ENCODE measurements around the gene SHROOM3.

The SHROOM3 gene

DNA sequence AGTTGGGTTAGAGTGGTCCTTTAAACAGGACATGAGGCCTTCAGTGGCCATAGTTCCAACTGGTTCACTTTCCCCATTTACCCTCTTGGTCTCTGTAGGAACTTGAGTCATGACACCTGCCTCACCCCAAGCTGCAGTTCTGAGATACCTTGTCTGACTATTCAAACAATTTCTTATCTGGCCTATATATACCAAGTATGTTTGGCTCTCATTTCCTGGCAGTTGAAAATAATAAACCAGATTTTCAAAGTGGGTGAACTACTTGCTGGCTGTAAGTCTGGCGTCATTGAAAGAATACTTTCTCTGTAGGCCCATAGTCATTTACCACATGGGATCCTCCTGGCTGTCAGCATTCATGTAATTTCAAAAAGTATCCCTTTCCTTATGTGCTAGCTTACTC, 228.8 kb downstream of the SHROOM3 start:
- no peak for DNase-seq (ENCODE audit: low spot score)

DNA sequence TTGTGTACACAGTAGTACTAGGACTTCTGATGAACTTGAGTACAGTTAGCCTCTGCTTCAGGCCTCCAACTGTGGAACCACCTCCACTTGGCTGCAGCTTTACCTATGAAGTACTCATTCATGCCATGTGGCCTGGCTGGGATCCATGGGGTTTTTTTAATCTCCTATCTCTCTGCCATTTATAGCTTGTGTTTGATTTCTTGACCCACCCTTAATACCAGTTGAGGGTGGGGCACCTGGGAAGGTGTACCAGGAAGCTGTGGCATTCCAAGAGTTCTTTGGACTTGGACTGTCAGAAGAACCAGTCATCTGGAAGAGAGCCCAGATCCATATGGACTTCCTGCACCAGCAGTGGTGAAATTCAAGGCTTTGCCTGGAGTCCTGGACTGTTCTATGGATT, 230.1 kb downstream of the SHROOM3 start:
- no peak for DNase-seq (ENCODE audit: low spot score)

DNA sequence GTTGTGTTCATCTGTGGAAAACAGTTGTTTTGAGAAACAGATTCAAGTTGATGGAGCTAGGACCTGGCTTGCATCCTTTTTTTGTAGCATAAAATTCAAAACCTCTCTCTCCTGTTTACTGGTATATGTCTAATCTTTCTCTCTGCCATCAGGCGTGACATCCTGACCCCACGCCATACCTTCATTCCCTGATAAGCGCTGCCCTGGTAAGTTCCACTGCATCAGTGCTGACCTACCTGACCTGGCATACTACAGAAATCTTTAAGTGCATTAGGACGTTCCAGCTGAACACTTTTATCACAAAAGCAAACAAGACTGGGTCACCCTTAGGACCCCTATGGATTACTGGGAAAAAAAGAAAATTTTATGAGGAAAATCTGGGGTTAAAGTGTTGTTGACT, 230.7 kb downstream of the SHROOM3 start:
- no peak for DNase-seq (ENCODE audit: low spot score)

DNA sequence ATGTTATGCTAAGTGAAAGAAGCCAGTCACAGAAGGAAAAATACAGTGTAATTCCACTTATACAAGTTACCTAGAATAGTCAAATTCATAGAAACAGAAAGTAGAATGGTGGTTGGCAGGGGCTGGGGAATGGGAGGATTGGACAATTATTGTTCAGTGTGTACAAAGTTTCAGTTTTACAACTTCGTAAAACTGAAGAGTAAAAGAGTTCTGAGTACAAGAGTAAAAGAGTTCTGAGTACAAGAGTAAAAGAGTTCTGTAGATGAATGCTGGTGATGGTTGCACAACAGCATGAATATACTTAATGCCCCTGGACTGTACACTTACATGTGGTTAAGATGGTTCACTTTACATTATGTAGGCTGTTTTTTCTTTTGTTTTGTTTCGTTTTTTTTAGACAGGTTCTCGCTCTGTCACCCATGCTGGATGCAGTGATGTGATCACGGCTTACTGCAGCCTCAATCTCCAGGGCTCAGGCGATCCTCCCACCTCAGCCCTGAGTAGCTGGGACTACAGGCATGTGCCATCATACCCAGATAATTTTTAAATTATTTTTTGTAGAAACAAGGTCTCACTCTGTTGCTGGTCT, 232.0 kb downstream of the SHROOM3 start:
- DNase-seq (ENCODE audit: low spot score), result peak; percentile 9

DNA sequence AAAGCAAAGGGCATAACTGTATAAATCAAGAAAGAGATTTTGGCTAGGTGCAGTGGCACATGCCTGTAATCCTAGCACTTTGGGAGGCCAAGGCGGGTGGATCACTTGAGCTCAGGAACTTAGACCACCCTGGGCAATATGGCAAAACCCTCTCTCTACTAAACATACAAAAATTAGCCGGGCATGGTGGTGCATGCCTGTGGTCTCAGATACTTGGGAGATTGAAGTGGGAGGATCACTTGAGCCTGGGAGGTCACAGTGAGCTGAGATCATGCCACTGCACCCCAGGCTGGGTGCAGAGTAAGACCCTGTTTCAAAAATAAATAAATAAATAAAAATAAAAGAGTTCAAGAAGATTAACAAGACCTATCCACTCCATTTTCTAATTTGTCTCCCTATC, 235.6 kb downstream of the SHROOM3 start:
- DNase-seq (ENCODE audit: low spot score), result no peak

DNA sequence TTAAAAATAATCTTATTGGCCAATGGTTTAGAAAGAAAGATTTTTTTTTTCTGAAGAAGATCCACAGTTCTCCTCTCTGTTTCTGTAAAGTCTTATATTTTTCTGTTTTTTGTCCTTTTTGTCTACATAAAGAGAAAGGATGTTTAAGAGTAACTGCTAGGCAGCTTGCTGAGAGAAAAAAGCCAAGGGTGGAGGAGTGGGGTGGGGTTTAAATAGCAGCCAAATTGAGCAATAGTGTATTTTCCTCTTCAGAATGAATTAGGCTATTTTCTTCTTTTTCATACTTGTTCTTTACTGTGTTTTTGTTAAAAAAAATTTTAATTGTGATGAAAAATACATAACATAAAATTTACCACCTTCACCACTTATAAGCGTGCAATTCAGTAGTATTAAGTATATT, 238.3 kb downstream of the SHROOM3 start:
- no peak for DNase-seq (ENCODE audit: low spot score)

DNA sequence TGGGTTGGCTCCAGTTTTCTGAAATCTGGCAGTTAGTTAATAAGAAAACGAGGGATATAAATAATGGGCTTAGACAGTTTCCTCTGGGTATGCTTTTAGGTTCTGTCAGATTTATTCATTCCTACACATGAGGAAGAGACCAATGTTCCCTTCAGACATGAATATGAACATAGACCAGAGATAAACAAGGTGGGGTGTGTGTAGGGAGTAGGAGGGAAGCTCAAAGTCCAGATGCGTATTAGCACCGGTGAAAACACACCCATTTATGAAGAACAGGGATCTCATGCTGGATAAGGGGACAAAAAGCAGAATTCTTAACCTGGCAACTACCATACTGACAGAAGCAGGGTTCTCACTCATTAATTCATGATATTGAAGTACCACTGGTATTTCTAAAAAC, 240.0 kb downstream of the SHROOM3 start:
- DNase-seq (ENCODE audit: low spot score), result no peak

DNA sequence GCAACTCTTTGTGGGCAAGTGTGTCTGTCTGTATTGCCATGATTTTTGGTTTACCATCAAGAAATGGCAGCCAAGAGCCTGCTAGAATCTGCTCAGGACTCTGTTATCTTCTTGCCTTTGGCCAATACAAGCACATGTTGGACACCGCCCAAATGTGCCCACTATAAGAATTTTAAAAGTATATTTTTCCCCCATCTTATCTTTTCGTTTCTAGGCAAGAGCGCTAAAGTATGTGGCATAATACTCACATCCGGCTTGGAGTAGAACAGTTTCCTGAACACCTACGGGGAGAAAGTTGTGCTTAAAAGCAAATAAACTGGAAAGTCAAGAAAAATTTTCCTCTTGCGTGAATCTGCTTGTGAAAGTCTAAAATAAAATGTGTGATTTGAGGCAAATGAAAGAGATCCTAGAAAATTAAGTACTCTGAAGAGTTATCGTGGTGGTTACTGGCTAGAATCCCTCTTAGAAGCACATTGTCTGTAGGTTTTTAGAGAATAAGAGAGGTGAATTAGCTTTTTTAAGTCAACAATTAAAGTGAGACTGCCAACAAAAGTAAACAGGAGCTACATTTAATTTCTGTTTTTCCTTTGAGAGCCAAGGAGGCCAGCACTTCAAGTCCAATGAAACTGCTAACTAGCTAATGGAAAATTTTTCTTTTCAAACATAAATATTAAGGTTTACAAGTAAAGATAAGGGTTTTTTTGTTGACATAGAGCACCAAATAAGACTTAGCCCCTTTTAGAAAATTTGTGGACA, 242.7 kb downstream of the SHROOM3 start:
- no peak for DNase-seq (ENCODE audit: low spot score)

DNA sequence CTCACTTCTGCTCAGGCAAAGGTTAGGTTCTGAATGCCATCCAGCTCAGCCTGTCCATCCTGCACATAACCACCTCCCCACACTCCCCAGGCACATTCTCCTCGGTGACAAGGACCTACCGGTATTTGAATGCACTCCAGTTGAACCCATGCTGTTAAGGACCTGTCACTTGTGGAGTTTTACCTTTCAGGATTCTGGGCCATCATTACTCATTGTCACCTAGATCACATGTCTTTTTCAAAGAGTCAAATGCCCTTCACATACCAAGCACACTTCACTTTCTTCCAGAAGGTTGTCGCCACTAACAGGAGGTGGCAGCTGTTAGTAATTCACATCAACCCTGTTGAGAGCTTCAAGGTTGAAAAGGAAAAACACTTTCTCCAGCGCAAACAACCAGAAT, 244.7 kb downstream of the SHROOM3 start:
- DNase-seq (ENCODE audit: low spot score), result no peak

DNA sequence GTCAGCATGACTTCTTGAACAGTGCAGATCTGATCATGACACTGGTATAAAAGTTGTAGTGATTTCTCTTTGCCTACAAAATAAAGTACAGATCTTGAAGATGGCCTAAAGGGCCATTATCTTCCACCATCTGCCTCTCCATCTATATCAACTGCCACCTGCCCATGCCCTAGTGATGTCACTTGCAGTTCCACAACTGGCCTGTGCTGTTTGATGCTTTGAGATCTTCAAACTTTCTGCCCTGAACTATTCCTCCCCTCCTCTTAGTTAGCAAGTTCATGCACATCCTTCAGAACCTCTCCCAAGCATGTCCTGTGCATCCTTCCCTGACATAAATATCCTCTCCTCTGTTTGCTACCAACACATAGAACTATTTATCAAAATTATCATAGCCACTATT, 245.9 kb downstream of the SHROOM3 start:
- DNase-seq (ENCODE audit: low spot score), result no peak

DNA sequence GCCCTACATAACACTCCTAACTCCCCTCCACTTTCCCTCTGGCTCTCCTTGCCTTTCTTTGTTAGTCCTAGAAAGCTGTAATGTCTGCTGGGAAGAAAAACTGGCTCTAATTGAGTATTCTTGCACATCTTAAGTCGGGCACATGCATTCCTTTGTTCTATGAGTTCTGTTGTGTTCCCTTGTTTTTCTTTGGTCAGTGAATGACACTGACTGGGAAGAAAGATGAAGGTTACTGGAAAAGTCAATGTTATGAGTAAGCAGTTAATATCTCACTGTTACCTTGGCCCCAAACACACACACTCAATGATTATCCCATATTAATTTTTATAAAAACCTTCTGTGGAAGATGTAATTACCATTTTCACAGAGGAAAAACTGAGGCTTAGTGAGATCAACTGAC, 247.0 kb downstream of the SHROOM3 start:
- DNase-seq (ENCODE audit: low spot score), result no peak

DNA sequence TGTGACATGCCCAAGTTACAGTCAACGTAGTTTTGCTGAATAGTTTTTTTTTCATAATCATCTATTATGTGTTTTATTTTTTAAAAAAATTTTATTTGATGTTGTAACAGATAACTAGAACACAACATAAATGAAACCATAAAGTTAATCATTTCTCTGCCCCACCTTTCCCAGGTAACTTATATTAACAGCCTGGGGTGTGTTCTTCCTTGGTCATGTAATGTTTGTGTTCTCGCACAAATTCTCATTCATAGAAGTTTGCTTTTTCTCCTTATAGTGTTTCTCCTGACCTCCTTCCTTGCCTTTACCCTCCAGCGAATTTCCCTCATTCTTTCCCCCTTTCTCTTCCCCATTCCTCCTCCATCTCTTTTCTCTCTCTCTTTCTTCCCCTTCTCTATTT, 248.1 kb downstream of the SHROOM3 start:
- no peak for DNase-seq (ENCODE audit: low spot score)

DNA sequence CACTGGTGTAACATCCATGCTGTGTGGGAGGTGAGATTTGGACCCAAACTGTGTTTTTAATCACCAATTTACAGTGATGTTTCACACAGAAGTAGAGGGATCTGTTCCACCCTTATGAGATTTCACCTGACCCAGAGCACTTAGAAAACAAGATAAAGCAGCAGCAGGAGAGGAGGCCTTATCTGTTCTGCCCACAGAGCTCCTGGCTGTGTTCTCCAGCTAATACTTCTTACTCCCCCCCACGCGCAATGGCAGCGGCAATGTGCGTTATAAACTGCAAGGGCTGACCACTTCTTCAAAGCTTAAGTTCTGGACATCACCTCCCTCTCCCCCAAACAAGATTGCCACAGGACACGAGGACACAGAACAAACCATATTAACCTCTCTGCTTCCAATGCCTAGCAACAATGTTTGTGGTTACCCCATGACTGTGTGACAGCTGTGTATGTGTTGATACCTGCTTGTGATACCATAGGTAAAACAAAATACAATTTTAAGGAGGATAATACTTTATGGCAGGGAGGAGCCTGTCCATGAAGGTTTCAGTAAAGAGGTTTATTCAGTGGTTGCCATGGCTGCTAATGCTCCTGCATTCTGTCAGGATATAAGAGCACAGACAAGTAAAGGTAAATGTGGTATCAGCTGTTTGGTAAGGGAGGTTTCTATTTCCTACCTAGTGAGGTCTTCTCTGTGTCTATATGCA, 252.9 kb downstream of the SHROOM3 start:
- DNase-seq (ENCODE audit: low spot score), result no peak

DNA sequence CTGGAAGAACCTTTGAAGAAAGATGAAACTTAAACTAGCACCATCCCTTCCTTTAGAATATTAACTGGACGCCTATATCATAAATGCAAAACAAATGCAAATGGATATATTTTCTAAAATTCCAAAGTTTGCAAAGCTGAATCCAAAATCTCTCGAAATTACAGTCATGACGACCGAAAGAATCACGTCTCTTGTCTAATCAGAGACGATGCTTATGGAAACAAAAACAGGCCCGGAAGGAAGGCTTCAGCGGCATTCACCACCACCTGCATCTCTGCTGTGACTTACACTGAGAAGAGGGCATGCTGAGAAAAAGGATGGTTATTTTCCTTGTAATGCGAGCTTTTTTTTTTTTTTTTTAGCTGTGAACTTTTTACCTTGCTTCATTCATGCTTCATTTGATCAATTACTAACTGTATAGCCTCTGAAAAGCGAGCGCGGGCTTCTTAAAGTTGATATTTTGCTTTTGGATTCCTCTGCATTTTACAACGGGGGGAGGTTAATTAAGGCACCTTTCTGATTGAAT, 253.7 kb downstream of the SHROOM3 start:
- no peak for DNase-seq (ENCODE audit: low spot score)

DNA sequence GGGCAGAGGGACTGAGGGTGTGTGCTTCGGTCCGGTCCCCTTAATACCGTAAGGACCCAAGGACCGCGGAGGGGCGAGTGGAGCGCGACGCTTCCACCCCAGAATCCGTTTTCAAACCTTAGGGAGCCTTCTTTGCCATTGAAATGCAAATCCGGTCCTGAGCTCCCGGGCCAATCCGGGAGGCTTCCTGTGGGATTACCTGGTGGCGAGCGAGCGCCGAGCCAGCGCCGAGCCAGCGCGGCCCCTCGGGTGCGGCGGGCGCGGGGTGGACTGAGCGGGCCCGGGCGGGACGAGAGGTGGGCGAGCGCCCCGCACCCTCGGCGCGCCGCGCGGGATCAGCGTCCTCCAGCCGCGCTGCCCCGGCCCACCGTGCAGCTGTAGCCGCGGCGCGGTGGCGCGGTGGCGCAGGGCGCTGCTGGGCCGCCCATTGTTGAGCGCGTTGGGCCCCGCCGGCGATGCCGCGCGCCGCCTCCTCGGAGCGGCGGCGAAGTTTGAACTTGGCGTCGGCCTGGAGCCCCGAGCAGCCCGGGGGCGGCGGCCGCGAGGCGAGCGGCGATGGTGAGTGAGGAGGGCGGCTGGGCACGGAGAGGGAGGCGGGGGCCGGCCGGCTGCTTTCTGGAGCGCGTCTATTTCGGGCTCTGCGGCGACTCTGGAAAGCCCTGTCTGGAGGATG, 254.3 kb downstream of the SHROOM3 start:
- peak; percentile 13 for DNase-seq (ENCODE audit: low spot score)

DNA sequence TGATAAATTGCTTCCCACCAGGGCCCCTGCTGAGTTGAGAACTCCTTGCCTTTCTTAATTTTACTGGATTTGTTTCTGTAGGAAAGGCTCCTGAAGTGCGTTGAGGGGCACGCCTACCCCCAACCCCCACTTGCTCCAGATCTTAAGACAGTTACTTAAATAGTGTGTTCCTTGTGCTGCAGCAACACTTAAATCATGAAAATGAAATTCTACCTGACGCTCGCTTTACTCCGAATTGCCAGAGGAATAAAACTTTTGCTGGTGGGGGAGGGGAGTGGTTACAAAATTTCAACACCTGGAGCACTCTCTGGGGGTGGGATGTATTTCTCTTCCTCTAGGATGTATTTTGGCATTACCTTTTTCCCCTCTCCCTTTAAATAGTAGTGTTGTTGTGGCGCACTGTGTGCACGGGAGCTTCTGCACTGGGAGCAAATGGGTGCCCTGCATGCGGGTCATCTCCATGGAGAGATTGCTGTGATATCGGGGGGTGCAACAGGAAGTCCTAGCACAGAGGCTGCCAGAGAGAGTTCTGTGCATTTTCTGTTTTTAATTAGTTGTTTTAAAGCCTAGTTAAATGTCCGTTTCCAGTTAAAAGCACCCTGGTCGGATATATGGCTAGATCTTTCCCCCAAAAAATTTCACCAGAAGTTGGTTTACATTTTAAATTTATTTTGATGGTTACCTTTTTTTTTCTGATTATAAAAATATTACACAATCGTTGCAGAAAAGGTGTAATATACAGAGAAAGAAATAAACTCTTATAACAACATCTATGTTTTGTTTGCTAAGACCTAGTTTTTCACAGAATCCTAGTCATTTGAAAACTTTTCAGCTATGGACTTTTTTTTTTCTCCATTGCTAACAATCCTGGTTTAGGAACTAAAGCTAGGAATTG, 255.2 kb downstream of the SHROOM3 start:
- no peak for DNase-seq (ENCODE audit: low spot score)

DNA sequence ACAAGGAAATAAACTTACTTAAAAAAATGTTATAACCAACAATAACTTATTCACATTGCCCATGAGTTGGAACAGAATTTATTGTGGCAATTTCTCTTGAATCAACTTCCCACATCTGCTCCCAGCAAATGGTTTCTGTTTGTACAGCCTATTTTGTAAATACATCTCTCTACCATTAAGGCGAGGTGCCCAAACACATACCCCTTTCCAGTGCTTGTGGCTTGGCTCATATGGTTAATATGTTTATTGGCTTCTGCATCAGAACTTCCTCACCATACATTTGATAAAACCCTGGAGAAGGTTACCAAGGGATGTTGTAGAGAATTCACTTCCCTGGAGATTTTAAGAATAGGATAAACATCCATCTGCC, 255.9 kb downstream of the SHROOM3 start:
- no peak for DNase-seq (ENCODE audit: low spot score)

DNA sequence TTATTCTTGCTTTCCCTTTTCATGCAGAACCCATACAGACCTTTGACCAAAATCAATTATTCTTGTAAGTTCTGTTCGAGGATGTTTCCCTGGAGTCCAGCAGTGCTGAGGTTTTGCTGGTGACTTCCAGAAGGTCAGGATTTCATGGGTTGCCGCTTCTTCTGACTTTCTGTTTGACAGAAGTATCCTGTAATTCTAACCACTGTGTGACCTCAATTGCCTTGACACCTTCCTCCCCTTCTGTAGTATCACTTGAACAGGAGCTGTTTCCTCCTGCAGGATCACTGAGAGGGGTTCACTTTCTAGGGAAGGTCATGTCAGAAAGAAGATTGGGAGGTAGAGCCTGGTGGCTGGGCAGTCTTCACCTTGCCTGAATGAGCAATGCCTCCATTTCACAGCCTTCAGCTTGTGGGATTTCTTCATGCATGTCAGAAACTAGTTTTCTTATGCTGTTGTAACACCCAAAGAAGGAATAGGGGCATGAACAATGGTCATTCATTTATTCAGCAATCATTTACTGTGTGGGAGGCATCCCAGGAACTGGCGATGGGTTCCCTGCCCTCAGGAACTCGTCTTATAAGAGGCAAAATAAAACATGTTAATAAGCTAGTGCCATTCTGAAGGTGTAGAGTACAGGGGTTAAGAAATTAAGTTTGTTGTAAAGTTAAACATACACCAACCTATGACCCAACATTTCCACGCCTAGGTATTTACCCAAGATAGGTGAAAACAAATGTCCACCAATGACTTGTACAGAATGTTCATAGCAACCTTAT, 257.0 kb downstream of the SHROOM3 start:
- DNase-seq (ENCODE audit: low spot score), result no peak

DNA sequence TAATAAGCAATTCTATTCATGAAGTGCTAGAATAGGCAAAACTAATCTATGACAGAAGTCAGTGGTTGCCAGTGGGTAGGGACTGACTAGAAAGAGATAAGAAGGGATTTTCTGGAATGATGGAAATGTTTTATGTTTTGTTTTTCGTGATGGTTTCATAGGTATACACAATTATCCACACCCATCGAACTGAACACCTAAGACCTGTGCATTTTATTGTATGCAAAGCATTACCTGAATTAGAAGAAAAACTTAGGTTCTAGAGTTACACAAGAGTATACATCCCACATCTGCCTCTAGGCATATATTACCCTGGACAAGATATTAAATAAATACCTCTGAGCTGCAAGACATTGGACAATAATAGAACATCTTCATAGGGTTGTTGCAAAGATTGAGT, 257.7 kb downstream of the SHROOM3 start:
- no peak for DNase-seq (ENCODE audit: low spot score)

DNA sequence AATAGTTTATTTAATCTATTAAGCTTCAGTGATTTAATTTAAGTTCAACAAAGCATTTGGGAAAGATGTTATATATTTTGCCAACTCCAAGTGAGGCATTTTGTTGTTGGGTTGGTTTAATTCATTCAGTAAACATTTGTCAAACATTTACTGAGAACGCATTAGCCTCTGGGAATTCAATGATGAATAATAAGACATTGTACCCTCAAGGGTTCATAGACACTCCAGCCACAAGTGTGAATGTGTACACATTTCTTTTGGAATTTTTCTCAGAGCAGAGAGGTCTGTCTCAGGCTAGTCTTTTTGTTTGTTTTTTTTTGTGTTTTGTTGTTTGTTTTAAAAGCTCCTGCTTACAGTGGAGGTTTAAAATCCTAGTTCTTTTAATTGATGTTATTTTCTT, 259.0 kb downstream of the SHROOM3 start:
- no peak for DNase-seq (ENCODE audit: low spot score)

DNA sequence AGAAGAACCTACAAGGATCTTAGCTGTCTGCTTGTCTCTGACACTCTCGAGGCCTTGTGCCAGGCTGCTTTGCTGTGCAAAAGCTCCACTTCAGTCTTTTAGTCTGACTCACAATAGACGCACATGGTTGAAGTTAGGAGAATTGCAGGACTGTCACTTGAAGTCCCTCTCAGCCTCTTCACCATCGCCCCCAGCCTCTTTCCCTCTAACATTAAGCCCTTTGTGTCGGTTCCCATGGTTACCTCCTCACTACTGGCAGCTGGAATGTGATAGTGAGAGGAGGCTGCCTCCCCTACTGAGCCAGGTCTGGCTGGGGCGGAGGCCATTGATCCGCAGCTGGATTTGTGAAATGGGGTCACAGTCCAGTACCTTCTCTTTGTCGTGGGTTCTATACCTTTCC, 261.1 kb downstream of the SHROOM3 start:
- DNase-seq (ENCODE audit: low spot score), result no peak

All from activated CD4-positive, alpha-beta T cell treated with anti-CD3 and anti-CD28 coated beads, Interleukin-2, Interleukin-4, amounts not matched to agents 100 ng/mL and 50 ng/mL, durations not matched to agents 16 hours and 8 hours (primary cell).